RPMI7951 (cell line): ENCODE data around the gene DPPA3. TPM values are rescaled to one million over a fixed set of nuclear protein-coding genes. Genes with fewer than 3 reads are reported as not detected.
"Not testable (repeated sequence)": the region's sequence is repeated elsewhere in the genome, so short reads cannot be mapped to it uniquely, and the experiment has no call there.

Experiments used
- DNase-seq: peaks from one replicate; pipeline ENCODE4 v3.0.0-alpha.2; 2012; ENCODE audit warnings: low read depth
- total RNA-seq: library from RNA; depleted of rRNA; stranded (reverse); fragments of >200 nt; shearing (Covaris generic); gene quantifications from 2 replicates; pipeline ENCODE4 v1.2.3, GENCODE V29; 2014; rRNA removed

Gene DPPA3
- total RNA-seq, 1 experiment from 2014 or later, result not detected

DNA sequence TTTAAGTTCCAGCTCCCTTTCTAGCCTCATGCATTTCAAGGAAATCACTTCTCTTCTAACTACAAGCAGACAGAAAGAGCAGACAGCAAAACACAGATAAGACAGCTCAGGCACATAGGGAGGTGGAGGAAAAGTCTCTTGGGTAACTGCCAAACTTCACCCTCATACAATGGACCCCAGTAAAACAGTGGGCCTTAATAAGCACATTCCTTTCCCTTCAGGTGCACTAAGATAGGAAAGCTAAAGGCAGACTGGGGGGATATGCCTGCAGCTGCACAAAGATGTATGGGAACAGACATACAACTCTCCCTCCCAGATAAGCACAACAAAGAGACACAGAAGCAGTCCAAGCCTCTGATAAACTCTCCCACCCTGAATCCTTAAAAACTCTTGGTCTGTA, 19.8 kb downstream of the DPPA3 start:
- DNase-seq, result not testable (repeated sequence)

GRCh38 chr12:7731486-7731885, 20.3 kb downstream of the DPPA3 start:
- DNase-seq, result no peak

GRCh38 chr12:7732993-7733392, 21.8 kb downstream of the DPPA3 start:
- no peak for DNase-seq

DNA sequence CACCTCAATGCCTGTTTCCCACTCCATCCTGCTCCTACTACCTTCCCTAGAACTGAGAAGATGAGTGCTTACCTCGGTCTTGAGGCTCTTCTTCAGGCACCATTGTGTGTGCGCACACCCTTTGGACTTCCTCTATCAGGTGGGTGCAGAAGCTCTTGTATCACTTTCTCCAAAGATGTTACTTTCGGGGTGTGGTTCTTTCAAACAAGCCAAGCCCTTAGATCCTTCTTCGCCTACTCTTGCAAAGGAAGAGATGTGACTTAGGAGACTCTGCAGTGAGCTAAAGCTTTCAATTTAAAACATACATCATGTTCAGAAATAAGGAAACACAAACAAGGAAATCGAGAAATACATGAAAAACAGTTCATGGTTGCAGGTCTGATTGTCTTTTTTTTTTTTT, 36.0 kb downstream of the DPPA3 start, which contains the start of gene CLEC4C:
CLEC4C (minus strand) TSS at position 130 of the 400 bp plus-strand sequence; CDS start at position 103, 27 bp downstream.
- DNase-seq, result no peak

DNA sequence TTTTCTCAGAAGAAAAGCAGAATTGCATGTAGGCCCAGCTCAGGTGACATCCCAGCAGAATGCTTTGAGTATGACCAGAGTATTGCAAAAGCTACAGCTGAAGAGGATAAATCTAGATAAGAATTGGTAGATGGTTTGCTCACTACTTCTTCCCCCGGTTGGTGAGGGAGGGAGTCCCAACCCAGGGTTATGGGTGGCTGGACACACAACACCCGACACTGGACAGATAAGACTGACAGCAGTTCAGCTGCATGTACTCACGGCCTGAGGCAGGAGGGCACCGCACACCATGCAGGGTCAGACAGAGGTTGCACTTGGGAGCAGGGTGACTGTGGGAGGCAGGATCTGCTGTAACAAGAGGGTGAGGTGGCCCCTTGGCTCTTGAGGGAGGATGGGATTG, 37.6 kb downstream of the DPPA3 start:
- no peak for DNase-seq

GRCh38 chr12:7749442-7749841, 38.2 kb downstream of the DPPA3 start:
- DNase-seq, result no peak

DNA sequence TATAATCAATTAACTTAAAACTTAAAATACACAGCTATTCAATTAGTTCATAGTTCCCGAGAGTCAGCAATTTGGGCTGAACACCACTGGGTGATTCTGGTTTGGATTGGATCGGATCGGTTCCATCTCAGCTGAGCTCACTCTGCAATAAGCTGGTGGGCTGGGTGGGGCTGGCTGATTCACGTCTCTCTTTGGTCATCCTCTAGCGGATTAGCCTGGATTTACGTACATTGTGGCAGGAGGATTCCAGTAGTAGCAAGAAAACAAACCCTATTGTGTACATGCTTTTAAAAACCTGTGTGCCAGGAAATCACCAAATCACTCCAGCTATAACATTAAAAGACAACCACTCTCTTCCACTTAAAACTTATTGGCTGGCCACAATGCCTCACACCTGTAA, 39.1 kb downstream of the DPPA3 start:
- DNase-seq, result no peak

GRCh38 chr12:7751394-7751793, 40.2 kb downstream of the DPPA3 start:
- DNase-seq, result no peak

DNA sequence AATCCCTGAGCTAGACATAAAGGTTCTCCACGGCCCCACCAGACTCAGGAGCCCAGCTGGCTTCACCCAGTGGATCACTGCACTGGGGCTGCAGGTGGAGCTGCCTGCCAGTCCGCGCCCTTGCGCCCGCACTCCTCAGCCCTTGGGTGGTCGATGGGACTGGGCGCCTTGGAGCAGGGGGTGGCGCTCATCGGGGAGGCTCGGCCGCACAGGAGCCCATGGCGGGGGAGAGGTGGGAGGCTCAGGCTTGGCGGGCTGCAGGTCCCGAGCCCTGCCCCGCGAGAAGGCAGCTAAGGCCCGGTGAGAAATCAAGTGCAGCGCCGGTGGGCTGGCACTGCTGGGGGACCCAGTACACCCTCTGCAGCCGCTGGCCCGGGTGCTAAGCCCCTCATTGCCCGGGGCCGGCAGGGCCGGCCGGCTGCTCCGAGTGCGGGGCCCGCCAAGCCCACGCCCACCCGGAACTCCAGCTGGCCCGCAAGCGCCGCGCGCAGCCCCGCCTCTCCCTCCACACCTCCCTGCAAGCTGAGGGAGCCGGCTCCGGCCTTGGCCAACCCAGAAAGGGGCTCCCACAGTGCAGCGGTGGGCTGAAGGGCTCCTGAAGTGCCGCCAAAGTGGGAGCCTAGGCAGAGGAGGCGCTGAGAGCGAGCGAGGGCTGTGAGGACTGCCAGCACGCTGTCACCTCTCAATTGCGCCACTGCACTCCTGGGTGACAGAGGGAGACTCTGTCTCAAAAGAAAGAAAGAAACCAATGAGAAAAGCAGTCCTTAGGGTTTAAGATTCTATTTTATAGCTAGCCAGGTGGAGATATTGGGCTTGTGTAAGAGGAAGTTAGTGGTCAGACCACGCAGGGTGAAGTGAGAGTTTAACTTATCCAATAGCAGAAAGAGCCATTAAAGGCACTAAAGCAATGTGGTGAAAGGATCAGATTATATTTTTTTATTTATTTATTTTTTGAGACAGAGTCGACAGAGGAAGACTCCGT, 41.0 kb downstream of the DPPA3 start:
- DNase-seq, result not testable (repeated sequence)

DNA sequence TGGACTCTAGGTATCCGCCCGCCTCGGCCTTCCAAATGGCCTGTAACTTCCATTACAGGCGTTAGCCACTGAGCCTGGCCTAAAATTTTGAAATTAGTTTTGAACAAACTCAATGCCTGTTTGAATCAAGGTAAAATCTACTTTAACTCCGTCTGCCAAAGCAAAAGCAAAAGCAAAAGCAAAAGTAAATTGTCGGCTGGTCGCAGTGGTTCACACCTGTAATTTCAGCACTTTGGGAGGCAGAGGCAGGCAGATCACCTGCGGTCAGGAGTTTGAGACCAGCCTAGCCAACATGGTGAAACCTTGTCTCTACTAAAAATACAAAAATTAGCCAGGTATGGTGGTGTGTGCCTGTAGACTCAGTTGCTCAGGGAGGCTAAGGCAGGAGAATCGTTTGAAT, 44.4 kb downstream of the DPPA3 start:
- DNase-seq, result not testable (repeated sequence)

- DNase-seq, result no peak
Observed at GRCh38 chr12:7756993-7757392, 45.8 kb downstream of the DPPA3 start.

GRCh38 chr12:7758766-7759140, 47.5 kb downstream of the DPPA3 start:
- DNase-seq, result no peak

Other genes with a start within 250 kb of the DPPA3 start
- gene CD163, start 207.7 kb upstream of the DPPA3 start, total RNA-seq, result not detected in 2 replicates
- gene APOBEC1, start 45.5 kb upstream of the DPPA3 start, total RNA-seq, result not detected in 2 replicates
- gene GDF3, start 15.7 kb upstream of the DPPA3 start, total RNA-seq, result not detected in 2 replicates
- gene CLEC4C, start 35.9 kb downstream of the DPPA3 start, total RNA-seq, result not detected in 2 replicates
- gene NANOGNB, start 53.8 kb downstream of the DPPA3 start, total RNA-seq, result not detected in 2 replicates
- gene NANOG, start 78.0 kb downstream of the DPPA3 start, total RNA-seq, result not detected in 2 replicates
- gene SLC2A14, start 161.5 kb downstream of the DPPA3 start, total RNA-seq, result 0.10 and 0.12 TPM in 2 replicates
- 20.1 and 20.6 TPM in 2 replicates for gene SLC2A3, start 224.8 kb downstream of the DPPA3 start, total RNA-seq